GM12878 (cell line): Measurements from ENCODE around the gene FRAS1. TPM values are rescaled to one million over a fixed set of nuclear protein-coding genes. Genes with fewer than 3 reads are reported as not detected.

ENCODE experiments used
- ATAC-seq: fragments of 200-7000 bp; cut with Tn5 transposase; 3 replicates; pipeline ENCODE4 v1.9.1; 2020; ENCODE audit warnings: mild to moderate bottlenecking, moderate library complexity
- BruUV-seq: library from RNA; stranded (reverse); fragments of 400-500 nt; replicated peaks from 2 replicates; lab custom pipeline; 2021; lab: Mats Ljungman, UMichigan
- CTCF ChIA-PET: fragments of 300-600 bp; sonication (Branson Sonifier 250); formaldehyde crosslinking; extraction: SDS; loops from one replicate; lab custom pipeline; 2021; ENCODE audit warnings: inconsistent platforms; lab: Yijun Ruan, JAX
- POLR2A ChIA-PET: fragments of 350-600 bp; formaldehyde crosslinking; extraction: SDS; loops from one replicate; lab custom pipeline; 2021; ENCODE audit warnings: inconsistent platforms; lab: Charles Lee
- RAD21 ChIA-PET: fragments of 300-600 bp; sonication (Branson Sonifier 250); formaldehyde crosslinking; loops from one replicate; lab custom pipeline; 2023; ENCODE audit warnings: antibody characterized with exemption; ENCODE audit not compliant: unreplicated experiment; lab: Charles Lee
- SMC1A ChIA-PET: fragments of 300-600 bp; sonication (Branson Sonifier 250); formaldehyde crosslinking; loops from one replicate; lab custom pipeline; 2023; ENCODE audit not compliant: unreplicated experiment, uncharacterized antibody; lab: Charles Lee
- DNase-seq: peaks from one replicate; pipeline ENCODE4 v3.0.0-alpha.2; 2011; ENCODE audit warnings: low read depth, low spot score
- FAIRE-seq: peaks from 3 replicates; lab custom pipeline; 2011; peaks lifted over from hg19 to GRCh38; lab: Jason Lieb, UNC
- H2AFZ ChIP-seq: 2 replicates; pipeline ENCODE4 v1.6.0; 2011; ENCODE audit warnings: low read depth, low read length, control low read depth; ENCODE audit not compliant: control insufficient read depth
- H3K27ac ChIP-seq: 2 replicates; pipeline ENCODE4 v1.5.1; 2011; ENCODE audit warnings: control low read depth; ENCODE audit not compliant: control insufficient read depth, insufficient read depth
- H3K27me3 ChIP-seq, 2 experiments: replicated peaks in 1 of 2; 2 replicates each; pipeline versions ENCODE4 v1.6.0 to v1.6.1; 2011; ENCODE audit warnings: low read length in 1 of 2; ENCODE audit not compliant: control insufficient read depth in 2 of 2, insufficient read depth in 2 of 2
- H3K36me3 ChIP-seq, 2 experiments: 2 replicates each; pipeline ENCODE4 v1.5.1; 2011; ENCODE audit warnings: low read length in 1 of 2; ENCODE audit not compliant: control insufficient read depth in 2 of 2, insufficient read depth in 2 of 2
- H3K4me1 ChIP-seq: 2 replicates; pipeline ENCODE4 v1.6.1; 2011; ENCODE audit warnings: mild to moderate bottlenecking, low read length, moderate library complexity, mixed read lengths; ENCODE audit not compliant: control insufficient read depth, insufficient read depth
- H3K4me2 ChIP-seq: 2 replicates; pipeline ENCODE4 v1.6.0; 2011; ENCODE audit warnings: control low read depth; ENCODE audit not compliant: control insufficient read depth, insufficient read depth
- H3K4me3 ChIP-seq: fragments of 200-600 bp; sonication (generic); 2 replicates; pipeline ENCODE4 v1.5.1; 2016
- H3K79me2 ChIP-seq: 2 replicates; pipeline ENCODE4 v1.6.0; 2011; ENCODE audit warnings: low read length; ENCODE audit not compliant: control insufficient read depth, insufficient read depth
- H3K9ac ChIP-seq: 2 replicates; pipeline ENCODE4 v1.8.0; 2011; ENCODE audit warnings: low read length, control low read depth, mixed read lengths; ENCODE audit not compliant: control insufficient read depth, insufficient read depth
- H3K9me3 ChIP-seq: replicated peaks from 3 replicates; pipeline ENCODE4 v1.5.1; 2011; ENCODE audit warnings: mild to moderate bottlenecking, low read length; ENCODE audit not compliant: control insufficient read depth, insufficient read depth
- H4K20me1 ChIP-seq: 2 replicates; pipeline ENCODE4 v1.6.0; 2011; ENCODE audit not compliant: control insufficient read depth, insufficient read depth
- DPF2 ChIP-seq: fragments of 450-650 bp; IDR thresholded peaks from 2 replicates; pipeline ENCODE4 v1.6.1; 2017; ENCODE audit warnings: mild to moderate bottlenecking
- FOS ChIP-seq: IDR thresholded peaks from 3 replicates; pipeline ENCODE4 v1.6.1; 2011; ENCODE audit warnings: borderline replicate concordance; ENCODE audit not compliant: insufficient read length; ENCODE audit errors: extremely low read depth
- GATAD2B ChIP-seq: fragments of 450-650 bp; conservative IDR thresholded peaks from 2 replicates; pipeline ENCODE4 v1.6.1; 2017; ENCODE audit warnings: low read depth, mild to moderate bottlenecking, moderate library complexity
- PAX5 ChIP-seq: IDR thresholded peaks from 2 replicates; pipeline ENCODE4 v1.6.1; 2011; ENCODE audit warnings: low read depth, low read length, borderline replicate concordance
- PAX8 ChIP-seq: fragments of 450-650 bp; IDR thresholded peaks from 2 replicates; pipeline ENCODE4 v1.6.1; 2017; ENCODE audit warnings: mild to moderate bottlenecking, moderate library complexity
- WGBS: methylation state at CpG from one replicate; pipeline ENCODE4 v1.1.6; 2016; ENCODE audit warnings: low lambda C conversion rate; ENCODE audit not compliant: insufficient replicate concordance, insufficient coverage; ENCODE audit errors: missing lambda C conversion rate; 5-methylcytosine and 5-hydroxymethylcytosine counted together
- in situ Hi-C: fragments of 300-500 bp; cut with MboI; formaldehyde crosslinking; loops from 9 replicates; pipeline ENCODE4 v1.14.3; 2018; ENCODE audit warnings: mixed read lengths
- intact Hi-C: fragments of 100-400 bp; cut with micrococcal nuclease; formaldehyde crosslinking; loops from one replicate; pipeline ENCODE4 v1.14.2; 2022; ENCODE audit not compliant: unreplicated experiment
- polyA plus RNA-seq, 11 experiments: library from polyadenylated mRNA; depleted of rRNA in 4 of 11; unstranded in 6 of 11; stranded (reverse) in 5 of 11; fragments of >200 nt; fragmentation: Nextera tagmentation in 4 of 11; fragmentation: Illumina TruSeq in 1 of 11; extraction: Ambion mirVana in 4 of 11; extraction: Trizol in 1 of 11; gene quantifications; 1 replicate in 1 of 11; 2 replicates in 10 of 11; pipeline versions ENCODE4 v1.2.1 to v1.2.3, GENCODE V29; 2011 to 2016; ENCODE audit warnings: inconsistent platforms in 2 of 11, missing spikeins in 2 of 11, low read depth in 1 of 11
- total RNA-seq, 4 experiments: library from RNA; depleted of rRNA in 3 of 4; stranded (reverse); fragments of >200 nt in 3 of 4; fragmentation: Illumina TruSeq in 1 of 4; extraction: Trizol in 1 of 4; gene quantifications; 2 replicates each; pipeline versions ENCODE4 v1.2.1 to v1.2.3, GENCODE V29; 2013 to 2021
- TF ChIP-seq, protein P1 (sequence below): IDR thresholded peaks from 2 replicates; pipeline ENCODE4 v1.6.1; 2012; ENCODE audit warnings: mild to moderate bottlenecking, low read depth, low read length
- TF ChIP-seq, protein P2 (sequence below): fragments of 450-650 bp; IDR thresholded peaks from 2 replicates; pipeline ENCODE4 v1.6.1; 2017; ENCODE audit warnings: mild to moderate bottlenecking, low read depth, inconsistent platforms; ENCODE audit not compliant: poor library complexity, severe bottlenecking
- TF ChIP-seq, protein P3 (sequence below): fragments of 450-650 bp; IDR thresholded peaks from 2 replicates; pipeline ENCODE4 v1.6.1; 2017; ENCODE audit warnings: mild to moderate bottlenecking, moderate library complexity

FRAS1 gene
- total and polyA plus RNA-seq, 10 of the 15 experiments (the other 5 are each of a cell fraction or from before 2014, with no cell fraction given) = 0.08 to 11.7 (median 0.20) TPM

DNA sequence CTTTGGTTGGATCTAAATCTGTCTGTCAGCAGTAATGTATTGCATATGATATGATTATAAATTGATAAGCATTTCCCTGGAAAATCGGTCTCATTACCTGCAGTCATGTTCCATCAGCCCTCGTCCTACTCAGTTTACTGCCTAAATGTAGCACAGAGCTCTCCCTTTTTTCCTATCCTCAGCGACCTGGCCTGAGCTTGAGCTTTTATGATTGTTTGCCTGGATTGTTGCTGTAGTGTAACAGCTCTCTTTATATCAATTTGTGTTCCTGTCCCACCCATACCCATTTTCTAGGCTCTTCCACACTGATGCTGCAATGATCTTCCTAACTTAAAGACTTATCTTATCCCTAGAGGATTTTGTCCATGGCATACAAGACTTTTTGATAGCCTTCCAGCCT is 95.7 kb downstream of the FRAS1 start:
- Histone ChIP-seq H3K4me1 (no peaks in the 10 kb centered on the region), H3K9ac (no peak overlapping the region), H3K27me3 (peaks cover 0 to 4% of the 10 kb centered on the region in 2 experiments; a peak in 1 of 4 replicates), H3K4me2 (no peak overlapping the region), H3K9me3 (no peaks in the 10 kb centered on the region), H3K36me3 (no peaks in the 10 kb centered on the region), H2AFZ (no peak overlapping the region), H3K4me3 (no peak overlapping the region), H3K79me2 (no peaks in the 10 kb centered on the region), H3K27ac (no peak overlapping the region), H4K20me1 (no peaks in the 10 kb centered on the region)
- intact Hi-C loops (no loop called here), in situ Hi-C loops (no loop called here)
- ATAC-seq = no peak
- SMC1A ChIA-PET = interaction anchor here (0.8 to 1.7 kb wide), 8 partner anchors 9 to 93 kb away, joined by 3 to 8 read pairs (median 4); no protein-coding TSS in a partner anchor
- no peak for FAIRE-seq
- TF ChIP-seq GATAD2B (no peak), PAX8 (no peak), DPF2 (no peak), PAX5 (no peak), FOS (no peak)
- TF ChIP-seq, protein P1, sequence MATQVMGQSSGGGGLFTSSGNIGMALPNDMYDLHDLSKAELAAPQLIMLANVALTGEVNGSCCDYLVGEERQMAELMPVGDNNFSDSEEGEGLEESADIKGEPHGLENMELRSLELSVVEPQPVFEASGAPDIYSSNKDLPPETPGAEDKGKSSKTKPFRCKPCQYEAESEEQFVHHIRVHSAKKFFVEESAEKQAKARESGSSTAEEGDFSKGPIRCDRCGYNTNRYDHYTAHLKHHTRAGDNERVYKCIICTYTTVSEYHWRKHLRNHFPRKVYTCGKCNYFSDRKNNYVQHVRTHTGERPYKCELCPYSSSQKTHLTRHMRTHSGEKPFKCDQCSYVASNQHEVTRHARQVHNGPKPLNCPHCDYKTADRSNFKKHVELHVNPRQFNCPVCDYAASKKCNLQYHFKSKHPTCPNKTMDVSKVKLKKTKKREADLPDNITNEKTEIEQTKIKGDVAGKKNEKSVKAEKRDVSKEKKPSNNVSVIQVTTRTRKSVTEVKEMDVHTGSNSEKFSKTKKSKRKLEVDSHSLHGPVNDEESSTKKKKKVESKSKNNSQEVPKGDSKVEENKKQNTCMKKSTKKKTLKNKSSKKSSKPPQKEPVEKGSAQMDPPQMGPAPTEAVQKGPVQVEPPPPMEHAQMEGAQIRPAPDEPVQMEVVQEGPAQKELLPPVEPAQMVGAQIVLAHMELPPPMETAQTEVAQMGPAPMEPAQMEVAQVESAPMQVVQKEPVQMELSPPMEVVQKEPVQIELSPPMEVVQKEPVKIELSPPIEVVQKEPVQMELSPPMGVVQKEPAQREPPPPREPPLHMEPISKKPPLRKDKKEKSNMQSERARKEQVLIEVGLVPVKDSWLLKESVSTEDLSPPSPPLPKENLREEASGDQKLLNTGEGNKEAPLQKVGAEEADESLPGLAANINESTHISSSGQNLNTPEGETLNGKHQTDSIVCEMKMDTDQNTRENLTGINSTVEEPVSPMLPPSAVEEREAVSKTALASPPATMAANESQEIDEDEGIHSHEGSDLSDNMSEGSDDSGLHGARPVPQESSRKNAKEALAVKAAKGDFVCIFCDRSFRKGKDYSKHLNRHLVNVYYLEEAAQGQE = no peak
- TF ChIP-seq, protein P2, sequence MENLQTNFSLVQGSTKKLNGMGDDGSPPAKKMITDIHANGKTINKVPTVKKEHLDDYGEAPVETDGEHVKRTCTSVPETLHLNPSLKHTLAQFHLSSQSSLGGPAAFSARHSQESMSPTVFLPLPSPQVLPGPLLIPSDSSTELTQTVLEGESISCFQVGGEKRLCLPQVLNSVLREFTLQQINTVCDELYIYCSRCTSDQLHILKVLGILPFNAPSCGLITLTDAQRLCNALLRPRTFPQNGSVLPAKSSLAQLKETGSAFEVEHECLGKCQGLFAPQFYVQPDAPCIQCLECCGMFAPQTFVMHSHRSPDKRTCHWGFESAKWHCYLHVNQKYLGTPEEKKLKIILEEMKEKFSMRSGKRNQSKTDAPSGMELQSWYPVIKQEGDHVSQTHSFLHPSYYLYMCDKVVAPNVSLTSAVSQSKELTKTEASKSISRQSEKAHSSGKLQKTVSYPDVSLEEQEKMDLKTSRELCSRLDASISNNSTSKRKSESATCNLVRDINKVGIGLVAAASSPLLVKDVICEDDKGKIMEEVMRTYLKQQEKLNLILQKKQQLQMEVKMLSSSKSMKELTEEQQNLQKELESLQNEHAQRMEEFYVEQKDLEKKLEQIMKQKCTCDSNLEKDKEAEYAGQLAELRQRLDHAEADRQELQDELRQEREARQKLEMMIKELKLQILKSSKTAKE = no peak
- TF ChIP-seq, protein P3, sequence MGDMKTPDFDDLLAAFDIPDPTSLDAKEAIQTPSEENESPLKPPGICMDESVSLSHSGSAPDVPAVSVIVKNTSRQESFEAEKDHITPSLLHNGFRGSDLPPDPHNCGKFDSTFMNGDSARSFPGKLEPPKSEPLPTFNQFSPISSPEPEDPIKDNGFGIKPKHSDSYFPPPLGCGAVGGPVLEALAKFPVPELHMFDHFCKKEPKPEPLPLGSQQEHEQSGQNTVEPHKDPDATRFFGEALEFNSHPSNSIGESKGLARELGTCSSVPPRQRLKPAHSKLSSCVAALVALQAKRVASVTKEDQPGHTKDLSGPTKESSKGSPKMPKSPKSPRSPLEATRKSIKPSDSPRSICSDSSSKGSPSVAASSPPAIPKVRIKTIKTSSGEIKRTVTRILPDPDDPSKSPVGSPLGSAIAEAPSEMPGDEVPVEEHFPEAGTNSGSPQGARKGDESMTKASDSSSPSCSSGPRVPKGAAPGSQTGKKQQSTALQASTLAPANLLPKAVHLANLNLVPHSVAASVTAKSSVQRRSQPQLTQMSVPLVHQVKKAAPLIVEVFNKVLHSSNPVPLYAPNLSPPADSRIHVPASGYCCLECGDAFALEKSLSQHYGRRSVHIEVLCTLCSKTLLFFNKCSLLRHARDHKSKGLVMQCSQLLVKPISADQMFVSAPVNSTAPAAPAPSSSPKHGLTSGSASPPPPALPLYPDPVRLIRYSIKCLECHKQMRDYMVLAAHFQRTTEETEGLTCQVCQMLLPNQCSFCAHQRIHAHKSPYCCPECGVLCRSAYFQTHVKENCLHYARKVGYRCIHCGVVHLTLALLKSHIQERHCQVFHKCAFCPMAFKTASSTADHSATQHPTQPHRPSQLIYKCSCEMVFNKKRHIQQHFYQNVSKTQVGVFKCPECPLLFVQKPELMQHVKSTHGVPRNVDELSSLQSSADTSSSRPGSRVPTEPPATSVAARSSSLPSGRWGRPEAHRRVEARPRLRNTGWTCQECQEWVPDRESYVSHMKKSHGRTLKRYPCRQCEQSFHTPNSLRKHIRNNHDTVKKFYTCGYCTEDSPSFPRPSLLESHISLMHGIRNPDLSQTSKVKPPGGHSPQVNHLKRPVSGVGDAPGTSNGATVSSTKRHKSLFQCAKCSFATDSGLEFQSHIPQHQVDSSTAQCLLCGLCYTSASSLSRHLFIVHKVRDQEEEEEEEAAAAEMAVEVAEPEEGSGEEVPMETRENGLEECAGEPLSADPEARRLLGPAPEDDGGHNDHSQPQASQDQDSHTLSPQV = no peak
- no TSS peak for BruUV-seq
- CTCF ChIA-PET = interaction anchor here (0.6 to 0.9 kb wide), 3 partner anchors 9 to 734 kb away, joined by 3 read pairs; no protein-coding TSS in a partner anchor
- POLR2A ChIA-PET = interaction anchor here (0.7 kb wide), 2 partner anchors 9 to 21 kb away, joined by 3 to 4 read pairs; no protein-coding TSS in a partner anchor
- no peak for DNase-seq
- RAD21 ChIA-PET = interaction anchor here (0.6 to 1.6 kb wide), 3 partner anchors 18 to 1484 kb away, joined by 3 to 5 read pairs (median 3); no protein-coding TSS in a partner anchor
- WGBS = 0% methylated on average over 3 of the region's 3 CpGs
